OCI-M2 (cell line): ENCODE data around the gene SLC4A2.

Experiments used
- DNase-seq: peaks from one replicate; lab custom pipeline; 2025; ENCODE audit not compliant: unreplicated experiment; lab: John Stamatoyannopoulos, UW

Gene SLC4A2

GRCh38 chr7:151079199-151079910 is 20.0 kb downstream of the SLC4A2 start:
- no peak for DNase-seq

- DNase-seq = no peak
These were observed 20.7 kb downstream of the SLC4A2 start for GRCh38 chr7:151080067-151080521.

- DNase-seq = peak; percentile 62
These were observed 21.3 kb downstream of the SLC4A2 start, which contains the start of gene FASTK for GRCh38 chr7:151080522-151081169. Gene FASTK (minus strand): TSS chr7:151080809. CDS start chr7:151080766, 43 bp downstream.

GRCh38 chr7:151081170-151082101 is 22.0 kb downstream of the SLC4A2 start:
- no peak for DNase-seq

- DNase-seq = no peak
These were observed 23.0 kb downstream of the SLC4A2 start for GRCh38 chr7:151082141-151083070.

- no peak for DNase-seq
These were observed 23.9 kb downstream of the SLC4A2 start, which contains the start of gene TMUB1 for GRCh38 chr7:151083071-151083823. Gene TMUB1 (minus strand): TSS chr7:151083493. CDS start chr7:151082563, 930 bp downstream.

GRCh38 chr7:151083824-151084160 is 24.4 kb downstream of the SLC4A2 start:
- no peak for DNase-seq

GRCh38 chr7:151085329-151085690 is 25.9 kb downstream of the SLC4A2 start:
- no peak for DNase-seq

- DNase-seq = peak; percentile 82
These were observed 26.6 kb downstream of the SLC4A2 start, which contains the start of gene AGAP3 for GRCh38 chr7:151085691-151086620. Gene AGAP3 (plus strand): TSS chr7:151086475. CDS start chr7:151086742, 267 bp downstream.

GRCh38 chr7:151086802-151087244 is 27.4 kb downstream of the SLC4A2 start:
- no peak for DNase-seq

GRCh38 chr7:151087245-151088018 is 28.0 kb downstream of the SLC4A2 start:
- no peak for DNase-seq

GRCh38 chr7:151088019-151088855 is 28.8 kb downstream of the SLC4A2 start:
- no peak for DNase-seq

GRCh38 chr7:151088856-151089699 is 29.7 kb downstream of the SLC4A2 start:
- no peak for DNase-seq

- DNase-seq = no peak
These were observed 30.7 kb downstream of the SLC4A2 start for GRCh38 chr7:151089893-151090730.

- no peak for DNase-seq
These were observed 31.6 kb downstream of the SLC4A2 start for GRCh38 chr7:151091003-151091402.
